ENCODE data around the gene C15orf61. TPM values are rescaled to one million over a fixed set of nuclear protein-coding genes. Genes with fewer than 3 reads are reported as not detected.

The C15orf61 gene
- total and polyA plus RNA-seq, 2 of the 13 experiments (the other 11 are each of a cell fraction or from before 2014, with no cell fraction given): 2.1 to 6.6 TPM

GRCh38 chr15:67521783-67522568 is 1.0 kb downstream of the C15orf61 start (continued):
- TF ChIP-seq, protein P1, sequence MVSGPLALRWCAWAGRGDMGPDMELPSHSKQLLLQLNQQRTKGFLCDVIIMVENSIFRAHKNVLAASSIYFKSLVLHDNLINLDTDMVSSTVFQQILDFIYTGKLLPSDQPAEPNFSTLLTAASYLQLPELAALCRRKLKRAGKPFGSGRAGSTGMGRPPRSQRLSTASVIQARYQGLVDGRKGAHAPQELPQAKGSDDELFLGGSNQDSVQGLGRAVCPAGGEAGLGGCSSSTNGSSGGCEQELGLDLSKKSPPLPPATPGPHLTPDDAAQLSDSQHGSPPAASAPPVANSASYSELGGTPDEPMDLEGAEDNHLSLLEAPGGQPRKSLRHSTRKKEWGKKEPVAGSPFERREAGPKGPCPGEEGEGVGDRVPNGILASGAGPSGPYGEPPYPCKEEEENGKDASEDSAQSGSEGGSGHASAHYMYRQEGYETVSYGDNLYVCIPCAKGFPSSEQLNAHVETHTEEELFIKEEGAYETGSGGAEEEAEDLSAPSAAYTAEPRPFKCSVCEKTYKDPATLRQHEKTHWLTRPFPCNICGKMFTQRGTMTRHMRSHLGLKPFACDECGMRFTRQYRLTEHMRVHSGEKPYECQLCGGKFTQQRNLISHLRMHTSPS (CRISPR knock-in tag; IDR thresholded peaks at IDR 0.05; ENCODE audit: low read depth): 0 out of 2 replicates have a peak, but pooled peaks have one; percentile 1
- TF ChIP-seq PRMT3 (CRISPR knock-in tag; IDR thresholded peaks at IDR 0.05; ENCODE audit: borderline replicate concordance, low read depth) (no peak), USF2 (IDR thresholded peaks at IDR 0.05; ENCODE audit: low read depth, low read length) (no peak), USF2 (CRISPR knock-in tag; IDR thresholded peaks at IDR 0.05; ENCODE audit: borderline replicate concordance) (0 out of 2 replicates have a peak, but pooled peaks have one; percentile 38), KIAA2018 (CRISPR knock-in tag; IDR thresholded peaks at IDR 0.05; ENCODE audit: borderline replicate concordance) (0 out of 2 replicates have a peak, but pooled peaks have one; percentile 8), ZSCAN29 (CRISPR knock-in tag; conservative IDR thresholded peaks at IDR 0.05) (no peak), CEBPG (CRISPR knock-in tag; IDR thresholded peaks at IDR 0.05) (peak; percentile 66), CREM (IDR thresholded peaks at IDR 0.05) (no peak), CREM (CRISPR knock-in tag; IDR thresholded peaks at IDR 0.05) (no peak), ZNF580 (CRISPR knock-in tag; IDR thresholded peaks at IDR 0.05; ENCODE audit: borderline replicate concordance, low read depth) (peak; percentile 2; the same call in 1 of the 2 replicates)
- TF ChIP-seq, protein P2, sequence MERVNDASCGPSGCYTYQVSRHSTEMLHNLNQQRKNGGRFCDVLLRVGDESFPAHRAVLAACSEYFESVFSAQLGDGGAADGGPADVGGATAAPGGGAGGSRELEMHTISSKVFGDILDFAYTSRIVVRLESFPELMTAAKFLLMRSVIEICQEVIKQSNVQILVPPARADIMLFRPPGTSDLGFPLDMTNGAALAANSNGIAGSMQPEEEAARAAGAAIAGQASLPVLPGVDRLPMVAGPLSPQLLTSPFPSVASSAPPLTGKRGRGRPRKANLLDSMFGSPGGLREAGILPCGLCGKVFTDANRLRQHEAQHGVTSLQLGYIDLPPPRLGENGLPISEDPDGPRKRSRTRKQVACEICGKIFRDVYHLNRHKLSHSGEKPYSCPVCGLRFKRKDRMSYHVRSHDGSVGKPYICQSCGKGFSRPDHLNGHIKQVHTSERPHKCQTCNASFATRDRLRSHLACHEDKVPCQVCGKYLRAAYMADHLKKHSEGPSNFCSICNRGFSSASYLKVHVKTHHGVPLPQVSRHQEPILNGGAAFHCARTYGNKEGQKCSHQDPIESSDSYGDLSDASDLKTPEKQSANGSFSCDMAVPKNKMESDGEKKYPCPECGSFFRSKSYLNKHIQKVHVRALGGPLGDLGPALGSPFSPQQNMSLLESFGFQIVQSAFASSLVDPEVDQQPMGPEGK (CRISPR knock-in tag; IDR thresholded peaks at IDR 0.05): 0 out of 2 replicates have a peak, but pooled peaks have one; percentile 5
